GM18517 (cell line): ENCODE results near the gene ATP6V0D1.

ENCODE experiments used
- ATAC-seq: cut with Tn5 transposase; IDR thresholded peaks from one replicate; pipeline ENCODE4 v1.9.1; 2021; ENCODE audit warnings: mild to moderate bottlenecking, moderate library complexity; ENCODE audit not compliant: unreplicated experiment

Gene ATP6V0D1

GRCh38 chr16:67445913-67446907, 34.7 kb downstream of the ATP6V0D1 start:
- no peak for ATAC-seq

GRCh38 chr16:67445441-67445912, 35.5 kb downstream of the ATP6V0D1 start:
- no peak for ATAC-seq

GRCh38 chr16:67445126-67445426, 35.9 kb downstream of the ATP6V0D1 start:
- no peak for ATAC-seq

- ATAC-seq, result no peak
Measured at GRCh38 chr16:67444259-67445125, 36.5 kb downstream of the ATP6V0D1 start.

GRCh38 chr16:67443265-67443664, 37.7 kb downstream of the ATP6V0D1 start:
- no peak for ATAC-seq

GRCh38 chr16:67442581-67443255, 38.2 kb downstream of the ATP6V0D1 start:
- no peak for ATAC-seq

GRCh38 chr16:67441907-67442306, 39.0 kb downstream of the ATP6V0D1 start:
- ATAC-seq, result no peak

GRCh38 chr16:67441271-67441753, 39.6 kb downstream of the ATP6V0D1 start:
- ATAC-seq, result no peak

- ATAC-seq, result no peak
Measured at GRCh38 chr16:67438824-67439393, 42.0 kb downstream of the ATP6V0D1 start.

- no peak for ATAC-seq
Measured at GRCh38 chr16:67438098-67438791, 42.7 kb downstream of the ATP6V0D1 start.

- ATAC-seq, result no peak
Measured at GRCh38 chr16:67437513-67437912, 43.4 kb downstream of the ATP6V0D1 start.

- no peak for ATAC-seq
Measured at GRCh38 chr16:67436640-67437193, 44.2 kb downstream of the ATP6V0D1 start.

- ATAC-seq, result no peak
Measured at GRCh38 chr16:67435758-67436164, 45.2 kb downstream of the ATP6V0D1 start.

- ATAC-seq, result no peak
Measured at GRCh38 chr16:67433131-67433719, 47.7 kb downstream of the ATP6V0D1 start.

GRCh38 chr16:67432506-67432890, 48.5 kb downstream of the ATP6V0D1 start:
- ATAC-seq, result no peak

- no peak for ATAC-seq
Measured at GRCh38 chr16:67431775-67432505, 49.0 kb downstream of the ATP6V0D1 start.

- ATAC-seq, result no peak
Measured at GRCh38 chr16:67430977-67431774, 49.8 kb downstream of the ATP6V0D1 start, which contains the start of gene HSD11B2. HSD11B2 (plus strand) TSS chr16:67431121; CDS start chr16:67431249, 128 bp downstream.
